GM21723 (cell line): ENCODE data around the gene PRR23E.

Source experiments
- ATAC-seq: cut with Tn5 transposase; IDR thresholded peaks from one replicate; pipeline ENCODE4 v1.9.1; 2021; ENCODE audit warnings: mild to moderate bottlenecking, moderate library complexity; ENCODE audit not compliant: unreplicated experiment

The PRR23E gene

DNA sequence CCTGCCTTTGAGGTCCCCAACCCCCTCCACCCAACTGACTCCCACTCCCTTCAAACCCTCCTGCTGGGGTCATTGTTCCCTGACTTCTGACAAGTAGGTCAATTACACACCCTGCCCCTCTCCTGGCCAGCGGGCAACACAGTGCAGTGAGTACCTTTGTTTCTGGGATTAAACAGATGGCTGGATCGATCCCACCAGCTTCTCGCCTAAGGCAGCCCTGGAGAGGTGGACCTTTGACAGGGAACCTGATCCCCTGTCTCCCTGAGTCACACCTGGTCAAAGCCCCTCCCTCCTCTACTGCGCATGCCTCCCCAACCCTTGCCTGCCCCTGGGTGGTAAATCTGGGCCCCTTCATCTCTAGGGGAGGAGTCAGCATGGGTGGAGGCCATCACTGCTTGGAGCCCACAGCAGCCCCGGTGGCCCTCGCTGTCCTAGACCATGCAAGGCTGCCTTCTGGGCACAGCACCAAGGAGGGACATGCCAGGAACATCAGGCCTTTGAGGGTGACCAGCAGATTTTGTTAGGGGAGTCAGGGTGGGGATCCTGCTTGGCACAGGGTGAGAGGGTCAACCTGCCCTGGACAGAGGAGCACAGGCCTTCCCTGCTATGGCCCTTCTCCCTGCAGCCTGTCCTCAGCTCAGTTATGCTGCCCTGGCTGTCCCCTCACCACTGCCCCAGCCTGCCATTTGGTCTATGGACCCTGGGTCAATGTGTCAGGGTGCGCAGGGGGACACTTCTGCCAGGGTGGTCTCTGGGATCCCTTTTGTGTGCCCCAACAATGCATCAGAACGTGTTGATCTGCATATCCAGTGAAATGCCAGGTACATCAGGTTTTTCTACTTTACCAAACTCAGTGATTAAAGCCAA lies 9.8 kb upstream of the PRR23E start:
- no peak for ATAC-seq

DNA sequence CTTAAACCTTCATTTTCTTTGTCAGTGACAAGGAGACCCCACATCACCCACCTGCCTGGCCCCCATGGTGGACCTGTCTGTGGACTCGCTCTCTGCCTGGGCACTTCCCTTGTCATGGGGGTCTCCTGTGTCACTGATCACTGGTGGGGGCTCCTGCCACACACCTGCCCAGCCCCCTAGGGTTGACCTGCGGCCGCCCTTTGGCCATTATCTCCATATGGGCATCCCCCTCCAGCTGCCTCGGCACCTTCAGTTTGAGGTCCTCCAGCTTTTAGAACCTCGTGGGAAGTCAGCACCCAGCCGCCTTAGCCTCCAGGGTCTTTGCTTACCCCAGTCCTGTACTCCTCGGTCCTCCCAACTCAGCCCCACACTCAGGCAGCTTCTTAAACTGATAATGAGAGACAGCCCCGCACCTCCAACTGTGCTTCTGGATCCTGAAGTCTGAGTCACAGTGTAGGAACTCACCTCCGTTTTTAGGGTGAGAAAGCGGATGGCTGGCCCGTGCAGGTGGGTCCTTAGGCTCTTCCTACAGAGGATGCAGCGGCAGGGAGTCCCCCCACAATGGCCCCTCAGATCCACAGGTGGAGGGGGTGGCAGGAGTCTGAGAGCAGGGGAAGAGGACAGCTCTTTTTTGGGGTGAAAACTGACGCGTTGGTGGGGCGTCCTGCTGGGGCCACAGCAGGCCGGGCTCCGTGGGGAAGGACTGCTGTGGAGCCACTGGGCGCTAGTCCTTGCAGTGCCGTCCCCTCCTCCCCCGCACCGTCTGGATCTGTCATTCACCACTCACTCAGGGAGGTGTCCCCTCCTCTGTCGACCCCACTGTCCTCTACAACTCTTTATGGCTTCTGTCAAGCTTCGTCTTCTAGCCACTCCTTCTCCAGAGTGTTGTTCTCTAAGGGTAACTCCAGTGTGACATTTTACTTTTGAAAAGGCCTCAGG lies 8.7 kb upstream of the PRR23E start:
- no peak for ATAC-seq

DNA sequence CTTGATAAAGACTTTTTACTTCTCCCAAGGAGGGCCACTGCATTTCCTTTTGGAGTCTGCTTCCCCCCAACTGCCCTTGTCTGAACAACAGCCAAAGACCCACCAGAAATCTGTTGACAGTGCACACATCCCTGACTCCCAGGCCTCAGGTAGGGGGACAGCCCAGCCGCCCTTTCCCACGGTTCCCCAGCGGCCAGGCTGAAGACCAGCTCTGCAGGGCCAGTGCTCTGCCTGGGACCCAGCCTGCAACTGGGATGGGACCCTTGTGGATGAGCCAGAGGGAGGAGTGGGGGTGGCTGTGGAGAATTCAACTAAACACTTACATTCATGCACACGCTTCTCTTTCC lies 8.1 kb upstream of the PRR23E start:
- no peak for ATAC-seq

DNA sequence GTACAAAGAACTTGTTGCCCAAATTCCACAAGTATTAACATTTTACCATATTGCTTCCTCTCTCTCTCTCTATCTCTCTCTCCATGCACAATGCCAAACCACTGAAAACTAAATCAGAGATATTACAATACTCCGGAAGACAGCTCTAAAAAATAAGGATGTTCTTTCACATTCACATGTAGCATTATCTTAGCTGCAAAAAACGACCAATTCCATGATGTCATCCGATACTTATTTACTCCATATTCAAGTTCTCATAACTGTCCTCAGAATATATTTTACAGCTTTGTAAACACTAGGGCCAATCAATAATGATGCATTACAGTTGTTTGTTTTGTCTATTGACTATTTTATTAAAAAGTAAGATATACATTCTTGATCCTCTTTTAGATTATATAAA lies 7.7 kb upstream of the PRR23E start:
- ATAC-seq: no peak

DNA sequence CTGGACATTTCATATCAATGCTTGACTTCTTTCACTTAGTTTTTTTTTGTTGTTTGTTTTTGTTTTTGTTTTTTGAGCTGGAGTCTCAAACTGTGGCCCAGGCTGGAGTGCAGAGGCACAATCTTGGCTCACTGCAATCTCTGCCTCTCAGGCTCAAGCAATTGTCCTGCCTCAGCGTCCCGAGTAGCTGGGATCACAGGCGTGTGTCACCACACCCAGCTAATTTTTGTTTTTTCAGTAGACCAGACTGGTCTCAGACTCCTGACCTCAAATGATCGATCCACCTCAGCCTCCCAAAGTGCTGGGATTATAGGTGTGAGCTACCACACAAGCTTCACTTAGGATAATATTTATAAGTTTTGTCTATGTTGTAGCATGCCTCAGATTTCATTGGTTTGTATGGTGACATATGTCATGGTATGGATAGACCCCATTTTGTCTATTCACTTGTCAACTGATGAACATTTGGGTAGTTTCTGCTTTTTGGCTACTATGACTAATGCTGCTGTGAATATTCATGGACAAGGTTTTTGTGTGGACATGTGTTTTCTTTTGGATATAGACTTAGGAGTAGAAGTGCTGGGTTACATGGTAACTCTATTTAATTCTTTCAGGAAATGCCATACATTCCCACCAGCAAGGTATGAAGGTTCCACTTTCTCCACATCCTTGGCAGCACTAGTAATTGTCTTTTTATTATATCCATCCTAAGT lies 6.8 kb upstream of the PRR23E start:
- ATAC-seq: no peak

DNA sequence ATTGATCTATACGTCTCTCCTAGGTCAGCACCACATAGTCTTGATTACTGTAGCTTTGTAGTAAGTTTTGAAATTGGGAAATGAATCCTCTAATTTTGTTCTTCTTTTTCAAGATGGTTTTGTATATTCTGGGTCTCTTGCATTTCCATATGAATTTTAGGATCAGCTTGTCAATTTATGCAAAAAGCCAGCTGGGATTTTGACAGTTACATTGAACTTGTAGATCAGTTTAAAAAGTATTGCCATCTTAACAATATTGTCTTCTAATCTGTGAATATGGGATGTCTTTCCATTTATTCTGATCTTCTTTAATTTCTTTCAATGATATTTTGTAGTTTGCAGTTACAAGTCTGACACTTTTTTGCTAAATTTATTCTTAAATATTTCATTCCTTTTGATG lies 5.6 kb upstream of the PRR23E start:
- ATAC-seq: no peak

DNA sequence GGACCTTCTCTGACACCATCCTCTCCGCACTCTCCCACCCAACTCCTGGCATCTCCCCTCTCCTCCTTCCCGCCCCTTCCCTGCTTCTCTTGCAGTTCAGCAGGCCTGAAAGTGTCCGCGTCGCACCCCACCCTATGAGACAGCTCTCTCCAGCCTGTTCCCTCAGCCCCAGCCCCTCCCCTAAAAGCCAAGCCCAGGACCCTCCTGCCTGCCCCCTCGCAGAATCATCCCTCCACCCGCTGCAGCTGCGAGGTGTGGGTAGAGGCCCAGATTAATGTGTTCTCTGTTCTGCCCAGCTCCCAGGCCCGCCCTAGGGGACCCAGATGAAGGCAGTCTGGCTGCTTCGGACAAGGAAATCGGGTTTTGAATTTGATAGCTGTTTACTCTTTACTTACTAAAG lies 410 bp downstream of the PRR23E start:
- no peak for ATAC-seq

DNA sequence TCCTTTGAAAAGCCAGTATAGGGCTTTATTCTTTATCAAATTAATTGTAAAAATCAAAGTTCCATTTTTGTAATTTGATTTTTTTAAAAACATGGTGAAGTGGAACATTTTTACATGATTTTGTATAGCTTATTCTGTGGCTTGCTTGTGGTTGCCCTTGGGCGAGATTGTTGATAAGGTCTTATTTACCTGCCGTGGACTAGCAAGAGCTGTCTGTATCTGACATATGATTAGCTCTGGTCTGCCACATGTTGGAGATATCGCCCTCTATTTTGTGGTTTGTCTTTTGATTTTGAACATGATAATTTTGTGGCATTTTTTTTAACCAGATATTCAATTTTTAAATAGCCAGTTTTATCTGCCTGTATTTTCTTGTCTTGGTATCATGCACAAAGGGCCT lies 844 bp downstream of the PRR23E start:
- no peak for ATAC-seq

DNA sequence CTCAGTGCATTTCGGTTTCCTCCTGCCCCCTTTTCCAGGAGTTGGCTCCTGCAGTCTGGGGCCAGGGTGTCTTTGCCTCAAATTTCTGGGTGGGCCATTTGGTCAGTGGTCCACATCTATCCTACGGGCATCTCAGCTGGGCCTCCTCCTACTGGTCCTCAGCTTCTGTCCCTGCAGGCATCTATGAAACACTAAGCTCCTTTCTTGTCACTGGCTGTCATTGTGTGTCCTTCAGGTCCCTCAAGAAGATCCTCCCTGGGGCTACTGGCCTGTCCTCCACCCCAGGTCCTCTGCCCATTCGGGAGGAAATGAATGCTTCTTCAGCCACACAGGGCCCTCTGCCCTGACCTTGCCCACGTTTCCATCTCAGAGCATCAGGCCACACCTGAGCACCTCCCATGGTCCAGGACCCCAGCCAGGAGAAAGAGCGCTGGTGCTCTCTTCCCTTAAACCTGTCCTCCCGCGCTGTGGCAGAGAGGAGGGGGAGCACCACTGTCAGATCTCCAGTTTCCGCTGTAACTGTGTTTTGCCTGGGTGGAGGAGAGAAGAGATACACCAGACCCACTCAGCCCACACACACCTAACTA lies 1.8 kb downstream of the PRR23E start:
- ATAC-seq: no peak

DNA sequence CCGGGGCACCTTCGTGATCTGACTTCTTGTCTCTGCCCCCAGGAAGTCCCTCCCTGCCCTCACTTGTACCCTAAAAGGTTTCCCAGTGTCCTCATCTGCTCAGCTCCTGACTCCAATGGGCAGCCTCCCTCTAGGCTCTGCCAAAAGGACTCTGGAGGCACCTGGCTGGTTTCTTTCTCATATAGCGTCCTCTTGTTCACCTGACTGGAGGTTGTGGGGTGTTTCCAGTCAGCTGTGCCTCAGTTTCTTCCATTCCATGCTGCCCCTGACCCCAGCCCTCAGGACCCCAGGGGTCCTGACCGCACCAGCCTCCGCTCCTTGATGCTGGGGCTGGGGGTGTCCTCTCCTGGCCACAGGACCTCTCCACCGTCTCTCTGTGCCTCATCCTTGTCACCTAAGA lies 2.5 kb downstream of the PRR23E start:
- no peak for ATAC-seq

DNA sequence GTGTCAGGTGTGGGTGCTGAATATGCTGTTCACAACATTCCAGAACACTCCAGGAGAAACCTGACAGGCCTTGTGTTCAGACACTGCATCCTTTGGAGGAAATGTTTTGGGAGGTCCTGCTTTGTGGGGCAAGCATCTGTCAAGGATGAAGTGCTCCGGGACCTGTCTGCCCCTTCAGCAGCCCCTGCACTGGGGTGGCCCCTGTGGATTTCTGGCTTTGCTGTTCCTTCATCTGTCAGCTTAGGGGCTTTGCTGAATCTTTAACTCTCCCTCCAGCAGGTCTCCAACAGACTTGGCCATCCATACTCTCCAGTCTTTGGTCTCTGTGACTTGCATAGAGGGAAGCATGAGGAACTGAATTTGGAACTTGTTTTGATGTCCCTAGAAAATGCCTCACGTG lies 3.1 kb downstream of the PRR23E start:
- no peak for ATAC-seq

DNA sequence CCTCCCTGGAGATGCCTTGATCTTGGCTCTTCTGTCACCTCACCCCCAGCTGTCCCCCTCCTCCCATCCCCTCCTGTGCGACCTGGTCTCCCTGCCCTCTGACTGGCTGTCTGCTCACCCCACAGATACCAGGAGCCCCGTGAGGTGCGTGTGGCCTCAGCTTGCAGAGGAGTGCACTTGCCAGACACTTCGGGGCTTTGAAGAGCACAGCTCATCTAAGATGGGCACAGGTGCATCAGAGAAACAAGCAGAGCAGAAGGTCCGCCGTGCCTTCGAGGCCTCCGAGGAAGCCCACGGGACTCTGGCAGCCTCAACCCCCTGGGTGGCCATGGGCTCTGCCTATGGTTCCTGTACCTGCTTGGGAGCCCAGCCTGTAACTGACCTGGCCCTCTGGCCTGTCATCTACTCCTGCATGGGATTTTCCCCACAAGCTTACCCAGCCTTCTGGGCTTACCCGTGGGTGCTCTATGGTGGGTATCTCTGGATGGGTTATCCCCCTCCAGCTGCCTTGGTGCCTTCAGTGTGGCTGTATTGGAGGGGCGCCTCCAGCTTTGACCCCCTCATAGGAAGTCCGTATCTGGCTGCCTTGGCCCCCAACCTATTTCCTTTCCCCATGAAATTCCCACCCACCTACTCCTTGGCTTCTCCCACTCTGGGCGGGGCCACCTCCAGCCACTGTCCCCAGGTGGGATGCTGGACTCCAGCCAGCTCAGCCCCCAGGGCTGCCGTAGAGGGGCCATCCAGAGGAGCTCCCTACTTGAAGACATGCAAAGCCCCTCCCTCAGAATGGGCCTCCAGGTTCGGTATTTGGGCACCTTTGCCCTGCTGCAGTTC lies 3.8 kb downstream of the PRR23E start:
- no peak for ATAC-seq

DNA sequence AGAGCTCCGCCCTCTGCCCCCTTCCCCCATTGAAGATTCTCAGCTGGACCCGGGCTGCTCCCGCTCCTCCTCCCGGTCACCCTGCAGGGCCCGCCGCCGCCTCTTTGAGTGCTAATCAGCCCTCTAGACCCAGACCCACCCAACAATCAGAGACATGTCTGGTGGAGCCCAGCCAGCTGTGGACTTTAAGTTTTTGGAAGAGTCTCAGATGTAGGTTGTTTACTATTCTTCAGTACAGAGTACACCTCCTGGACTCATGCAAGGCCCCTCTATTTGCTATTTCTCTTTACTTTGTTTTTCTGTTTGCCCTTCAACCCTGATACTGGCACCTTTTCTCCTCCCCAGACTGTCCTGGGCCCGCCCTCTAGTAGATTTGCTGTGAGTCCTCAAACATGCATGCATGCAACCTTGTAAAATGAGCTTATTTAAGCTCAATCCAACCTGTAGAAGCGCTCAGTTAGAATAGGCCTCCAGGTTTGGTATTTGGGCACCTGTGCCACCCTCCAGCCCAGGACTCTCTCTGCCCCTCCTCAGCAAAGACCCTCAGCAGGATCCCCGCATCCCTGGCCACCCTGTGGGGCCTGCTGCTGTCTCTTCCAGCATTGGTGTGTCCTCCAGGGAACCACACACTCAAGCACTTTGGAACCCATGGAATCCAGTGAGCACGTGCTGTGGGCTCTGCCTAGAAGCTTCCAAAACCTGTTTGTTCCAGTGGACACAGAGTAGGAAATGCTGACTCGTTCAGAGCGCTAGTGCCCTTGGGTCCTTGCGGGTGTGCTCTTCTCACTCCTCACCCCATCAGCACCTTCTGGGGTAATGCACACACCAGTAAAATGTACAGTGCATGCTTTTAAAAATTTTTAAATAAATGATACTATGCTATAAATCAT lies 4.6 kb downstream of the PRR23E start:
- ATAC-seq: no peak

DNA sequence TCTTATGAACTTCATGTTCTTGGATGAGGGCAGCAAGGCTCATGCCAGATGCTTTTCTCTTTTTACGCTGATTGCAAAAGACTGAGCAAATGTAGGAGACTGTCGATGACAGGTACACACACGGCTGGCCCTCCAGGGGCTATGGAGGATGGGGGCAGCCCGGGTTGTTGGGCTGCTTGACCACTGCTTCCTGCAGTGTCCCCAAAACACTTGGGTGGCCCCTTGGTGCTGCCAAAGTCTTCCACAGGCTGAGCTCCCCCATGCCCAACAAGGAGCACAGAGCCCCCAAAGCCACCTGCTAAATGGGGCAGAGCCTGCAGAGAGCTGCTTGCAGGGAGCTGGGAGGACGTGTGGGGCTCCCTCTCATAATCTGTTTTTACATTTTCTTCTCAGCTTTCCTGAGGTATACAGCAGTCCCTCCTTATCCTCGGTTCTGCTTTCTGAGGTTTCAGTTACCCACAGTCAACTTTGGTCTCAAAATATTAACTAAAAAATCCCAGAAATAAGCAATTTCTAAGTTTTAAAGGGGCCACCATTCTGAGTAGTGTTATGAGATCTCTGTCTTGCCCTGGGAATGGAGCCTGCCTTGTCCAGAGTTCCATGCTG lies 7.3 kb downstream of the PRR23E start:
- ATAC-seq: no peak

DNA sequence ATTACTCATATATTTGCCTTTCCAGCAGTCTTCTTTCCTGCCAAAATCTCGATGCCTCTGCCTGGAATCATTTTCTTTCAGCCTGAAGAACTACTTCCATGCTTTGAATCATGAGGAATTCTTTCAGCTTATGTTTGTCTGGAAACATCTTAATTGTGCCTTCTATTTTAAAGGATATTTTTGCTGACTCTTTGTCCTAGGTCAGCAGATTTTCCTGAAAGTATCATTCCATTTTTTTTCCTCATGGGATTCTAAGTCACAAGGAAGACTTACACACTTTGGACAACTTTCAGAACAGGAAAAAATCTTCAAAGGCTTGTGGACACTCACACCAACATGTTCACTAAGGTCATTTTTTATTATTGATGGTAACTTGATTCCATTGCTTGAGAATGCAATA lies 10.1 kb downstream of the PRR23E start:
- ATAC-seq: no peak

DNA sequence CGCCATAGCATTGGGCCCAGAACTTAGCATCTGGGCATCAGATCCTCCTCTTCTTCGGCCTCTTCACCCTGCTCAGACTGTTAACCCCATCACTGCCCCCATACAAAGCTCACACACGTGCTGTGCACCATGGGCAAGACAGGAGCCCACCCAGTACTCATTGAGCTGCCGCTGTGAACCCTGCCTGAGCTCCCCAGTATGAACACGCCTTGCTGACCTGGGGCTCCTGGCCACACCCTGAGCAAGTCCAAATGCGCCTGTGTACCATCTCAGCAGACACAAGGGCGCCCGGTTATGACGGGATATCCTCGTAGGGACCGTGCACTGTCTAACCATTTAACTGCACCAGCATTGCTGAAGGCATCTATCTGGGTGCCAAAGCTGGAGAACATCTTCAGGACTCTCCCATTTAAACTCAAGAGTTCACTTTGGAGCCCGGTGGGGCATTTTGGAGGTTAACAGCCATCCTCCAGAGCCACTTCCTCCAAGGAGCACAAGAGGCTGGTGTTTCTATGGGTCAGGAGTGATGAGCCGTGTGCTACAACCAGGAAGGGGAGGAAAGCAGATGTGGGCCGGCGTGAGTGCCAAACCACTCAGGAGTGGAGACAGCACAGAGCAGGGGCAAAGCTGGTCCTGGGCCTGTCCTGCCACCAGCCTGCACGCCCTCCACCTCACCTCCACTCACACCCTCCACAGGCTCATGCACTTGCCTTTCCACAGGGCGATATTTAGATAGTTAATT lies 12.1 kb downstream of the PRR23E start:
- ATAC-seq: no peak

DNA sequence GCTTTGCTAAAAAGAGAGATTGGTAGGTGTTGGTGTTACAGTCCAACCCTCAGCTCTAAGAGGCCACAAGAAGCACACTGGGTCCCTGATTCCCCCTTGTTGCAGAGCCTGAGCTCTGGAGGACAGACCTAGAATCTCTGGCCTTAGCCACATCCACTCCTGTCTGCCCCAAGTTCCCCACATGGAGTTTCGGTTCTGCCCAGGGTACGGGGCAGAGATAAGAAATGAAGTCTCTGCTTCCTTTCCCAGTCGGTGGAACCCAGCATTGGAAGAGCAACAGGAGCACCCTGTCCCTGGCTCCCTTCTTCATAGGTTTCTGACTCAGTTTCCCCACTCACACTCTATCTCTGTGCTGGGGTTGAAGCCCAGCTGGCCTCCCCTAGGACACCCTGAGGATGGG lies 13.2 kb downstream of the PRR23E start:
- no peak for ATAC-seq
